22Rv1 (cell line): ENCODE measurements around the gene KIF6.

Source experiments
- CTCF ChIP-seq: fragments of 450-650 bp; IDR thresholded peaks from 2 replicates; pipeline ENCODE4 v1.5.1; 2017; ENCODE audit warnings: mild to moderate bottlenecking
- ZFX ChIP-seq: fragments of 450-650 bp; IDR thresholded peaks from 2 replicates; pipeline ENCODE4 v1.6.1; 2017; ENCODE audit warnings: antibody characterized with exemption, borderline replicate concordance

DNA sequence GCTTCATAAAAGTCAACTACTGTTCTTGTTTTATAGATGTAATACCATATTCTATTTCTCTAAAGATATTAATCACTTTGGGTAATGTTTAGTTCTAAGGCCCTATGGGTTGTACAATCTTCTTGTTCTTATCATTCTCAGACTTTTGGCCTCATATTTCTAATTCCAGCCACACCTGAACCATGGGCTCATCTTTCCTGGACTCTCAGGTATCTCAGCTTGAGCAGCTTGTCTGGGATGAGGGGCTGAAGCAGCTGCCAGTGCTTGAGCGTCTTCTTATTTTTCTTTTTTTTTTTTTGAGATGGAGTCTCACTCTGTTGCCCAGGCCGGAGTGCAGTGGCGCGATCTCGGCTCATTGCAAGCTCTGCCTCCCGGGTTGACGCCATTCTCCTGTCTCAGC is 150.2 kb downstream of the KIF6 start:
- TF ChIP-seq CTCF (no peak), ZFX (no peak)
